ENCODE data around the gene AURKAIP1.
"Not testable (repeated sequence)": the region's sequence is repeated elsewhere in the genome, so short reads cannot be mapped to it uniquely, and the experiment has no call there.

The AURKAIP1 gene

DNA sequence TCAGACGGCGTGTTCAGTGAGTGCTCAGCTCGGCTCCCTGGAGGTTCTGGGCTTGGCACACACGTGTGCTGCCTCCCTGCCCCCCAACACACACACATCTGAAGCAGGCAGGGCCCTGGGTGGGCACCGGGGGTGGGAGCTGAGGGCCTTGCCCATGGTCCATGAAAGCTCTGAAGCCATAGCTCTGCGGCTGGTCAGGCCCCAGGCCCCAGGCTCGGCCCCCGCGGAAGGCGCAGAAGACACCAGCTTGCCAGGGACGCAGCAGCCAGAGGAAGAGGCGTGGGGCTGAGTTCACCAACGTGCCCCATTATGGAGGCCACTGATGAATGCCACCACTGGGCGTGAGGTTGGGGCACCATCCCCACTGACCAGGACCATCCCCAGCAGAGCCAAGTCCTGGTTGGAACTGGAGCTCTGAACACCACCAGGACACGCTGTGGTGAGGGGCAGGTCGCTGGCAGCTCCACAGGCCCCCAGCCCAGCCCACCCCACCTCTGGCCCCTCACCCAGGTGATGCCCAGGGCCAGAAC, 4.2 kb downstream of the AURKAIP1 start:
- DNase-seq (ENCODE audit: low spot score): no peak
- no peak overlapping the region for H3K27ac ChIP-seq
- H3K4me3 ChIP-seq: no peak overlapping the region
- TF ChIP-seq, protein P1, sequence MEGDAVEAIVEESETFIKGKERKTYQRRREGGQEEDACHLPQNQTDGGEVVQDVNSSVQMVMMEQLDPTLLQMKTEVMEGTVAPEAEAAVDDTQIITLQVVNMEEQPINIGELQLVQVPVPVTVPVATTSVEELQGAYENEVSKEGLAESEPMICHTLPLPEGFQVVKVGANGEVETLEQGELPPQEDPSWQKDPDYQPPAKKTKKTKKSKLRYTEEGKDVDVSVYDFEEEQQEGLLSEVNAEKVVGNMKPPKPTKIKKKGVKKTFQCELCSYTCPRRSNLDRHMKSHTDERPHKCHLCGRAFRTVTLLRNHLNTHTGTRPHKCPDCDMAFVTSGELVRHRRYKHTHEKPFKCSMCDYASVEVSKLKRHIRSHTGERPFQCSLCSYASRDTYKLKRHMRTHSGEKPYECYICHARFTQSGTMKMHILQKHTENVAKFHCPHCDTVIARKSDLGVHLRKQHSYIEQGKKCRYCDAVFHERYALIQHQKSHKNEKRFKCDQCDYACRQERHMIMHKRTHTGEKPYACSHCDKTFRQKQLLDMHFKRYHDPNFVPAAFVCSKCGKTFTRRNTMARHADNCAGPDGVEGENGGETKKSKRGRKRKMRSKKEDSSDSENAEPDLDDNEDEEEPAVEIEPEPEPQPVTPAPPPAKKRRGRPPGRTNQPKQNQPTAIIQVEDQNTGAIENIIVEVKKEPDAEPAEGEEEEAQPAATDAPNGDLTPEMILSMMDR (IDR thresholded peaks at IDR 0.05): no peak

DNA sequence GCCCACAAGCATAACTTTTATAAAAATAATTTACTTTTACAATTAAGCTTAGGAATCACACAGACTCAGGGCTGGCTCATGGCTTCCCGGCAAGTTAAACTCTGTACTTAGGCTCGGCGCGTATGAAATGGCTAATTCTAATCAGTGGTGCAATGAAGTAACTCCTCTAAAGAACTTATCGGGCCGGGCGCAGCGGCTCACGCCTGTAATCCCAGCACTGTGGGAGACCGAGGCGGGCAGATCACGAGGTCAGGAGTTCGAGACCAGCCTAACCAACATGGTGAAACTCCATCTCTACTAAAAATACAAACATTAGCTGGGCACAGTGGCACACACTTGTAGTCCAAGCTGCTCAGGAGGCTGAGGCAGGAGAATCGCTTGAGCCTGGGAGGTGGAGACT, 4.9 kb downstream of the AURKAIP1 start:
- H3K4me3 ChIP-seq; DNase-seq (ENCODE audit: low spot score); H3K27ac ChIP-seq: not testable (repeated sequence)

DNA sequence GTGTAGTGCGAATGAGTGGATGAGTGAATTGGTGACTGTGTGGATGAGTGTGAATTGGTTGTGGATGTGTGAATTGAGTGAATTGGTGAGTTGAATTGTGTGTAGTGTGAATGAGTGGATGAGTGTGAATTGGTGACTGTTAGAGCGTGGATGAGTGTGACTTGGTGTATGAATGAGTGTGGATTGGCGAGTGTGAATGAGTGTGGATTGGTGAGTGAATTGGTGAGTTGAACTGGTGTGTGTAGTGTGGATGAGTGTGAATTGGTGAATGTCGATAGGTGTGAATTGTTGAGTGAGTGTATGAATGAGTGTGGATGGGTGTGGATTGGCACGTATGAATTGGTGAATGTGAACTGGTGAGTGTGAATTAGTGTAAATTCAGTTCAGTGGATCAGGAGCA, 7.7 kb downstream of the AURKAIP1 start:
- TF ChIP-seq, protein P1 (IDR thresholded peaks at IDR 0.05): no peak
- DNase-seq (ENCODE audit: low spot score): no peak

DNA sequence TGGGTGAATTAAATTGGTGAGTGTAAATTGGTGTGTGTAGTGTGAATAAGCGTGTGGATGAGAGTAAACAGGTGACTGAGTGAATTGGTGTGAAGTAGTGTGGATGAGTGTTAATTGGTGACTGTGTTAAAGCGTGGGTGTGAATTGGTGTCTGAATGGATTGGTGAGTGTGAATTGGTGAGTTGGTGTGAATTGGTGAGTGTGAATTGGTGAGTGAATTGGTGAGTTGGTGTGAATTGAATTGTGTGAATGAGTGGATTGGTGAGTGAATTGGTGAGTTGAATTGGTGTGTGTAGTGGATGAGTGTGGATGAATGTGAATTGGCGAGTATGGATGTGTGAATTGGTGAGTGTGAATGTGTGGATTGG, 8.3 kb downstream of the AURKAIP1 start:
- no peak overlapping the region for H3K4me3 ChIP-seq
- no peak for DNase-seq (ENCODE audit: low spot score)
- no peak overlapping the region for H3K27ac ChIP-seq
- TF ChIP-seq, protein P1 (IDR thresholded peaks at IDR 0.05): no peak

More for the DNA sequence above, 7.7 kb downstream of the AURKAIP1 start:
- Histone ChIP-seq H3K4me3 (no peak overlapping the region), H3K27ac (no peak overlapping the region)

DNA sequence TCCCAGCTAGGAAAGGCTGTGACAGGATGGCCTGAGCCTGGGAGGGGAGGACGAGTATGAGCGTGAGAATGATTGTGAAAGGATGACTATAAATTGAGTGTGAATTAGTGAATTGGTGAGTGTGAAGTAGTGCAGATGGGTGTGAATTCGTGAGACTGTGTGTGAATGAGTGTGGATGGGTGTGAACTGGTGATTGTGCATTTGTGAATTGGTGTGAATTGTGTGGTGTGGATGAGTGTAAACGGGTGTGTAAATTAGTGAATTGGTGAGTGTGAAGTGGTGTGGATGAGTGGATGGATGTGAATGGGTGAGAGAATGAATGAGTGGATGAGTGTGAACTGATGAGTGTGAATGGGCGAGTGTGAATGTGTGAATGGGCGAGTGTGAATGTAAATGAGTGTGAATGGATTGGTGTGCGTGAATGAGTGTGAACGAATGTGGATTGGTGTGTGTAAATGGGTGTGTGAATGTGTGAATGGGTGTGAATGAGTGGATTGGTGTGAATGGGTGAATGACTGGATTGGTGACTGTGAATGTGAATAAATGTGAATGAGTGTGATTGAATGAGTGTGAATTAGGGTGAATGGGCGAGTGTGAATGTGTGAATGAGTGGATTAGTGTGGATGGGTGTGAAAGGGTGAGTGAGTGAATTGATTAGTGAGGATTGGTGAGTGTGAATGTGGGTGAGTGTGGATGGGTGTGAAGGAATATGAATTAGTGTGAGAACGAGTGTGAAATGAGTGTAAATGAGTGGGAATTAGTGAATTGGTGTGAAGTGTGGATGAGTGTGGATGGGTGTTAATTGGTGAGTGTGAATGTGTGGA, 8.9 kb downstream of the AURKAIP1 start:
- H3K27ac ChIP-seq: no peak overlapping the region
- TF ChIP-seq, protein P1 (IDR thresholded peaks at IDR 0.05): no peak
- no peak overlapping the region for H3K4me3 ChIP-seq
- DNase-seq (ENCODE audit: low spot score): no peak

DNA sequence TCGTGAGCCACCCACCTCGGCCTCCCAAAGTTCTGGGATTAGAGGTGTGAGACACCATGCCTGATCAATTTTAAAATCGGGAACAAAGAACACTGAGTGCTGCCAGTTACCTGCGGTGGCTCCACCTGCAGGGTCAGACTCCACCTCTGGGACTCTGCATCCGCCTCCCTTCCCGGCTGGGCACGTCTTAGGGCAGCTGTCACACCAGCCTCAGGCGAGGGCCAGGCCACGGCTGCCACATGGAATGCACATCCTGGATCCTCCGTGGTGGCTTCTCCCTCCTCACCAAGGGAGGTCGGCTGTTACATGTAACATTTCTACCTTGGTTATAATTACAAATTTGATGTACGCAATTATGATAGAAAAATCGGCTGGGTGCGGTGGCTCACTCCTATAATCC, 10.7 kb downstream of the AURKAIP1 start:
- TF ChIP-seq, protein P1 (IDR thresholded peaks at IDR 0.05): no peak
- H3K27ac ChIP-seq: no peak overlapping the region
- DNase-seq (ENCODE audit: low spot score): no peak
- no peak overlapping the region for H3K4me3 ChIP-seq

DNA sequence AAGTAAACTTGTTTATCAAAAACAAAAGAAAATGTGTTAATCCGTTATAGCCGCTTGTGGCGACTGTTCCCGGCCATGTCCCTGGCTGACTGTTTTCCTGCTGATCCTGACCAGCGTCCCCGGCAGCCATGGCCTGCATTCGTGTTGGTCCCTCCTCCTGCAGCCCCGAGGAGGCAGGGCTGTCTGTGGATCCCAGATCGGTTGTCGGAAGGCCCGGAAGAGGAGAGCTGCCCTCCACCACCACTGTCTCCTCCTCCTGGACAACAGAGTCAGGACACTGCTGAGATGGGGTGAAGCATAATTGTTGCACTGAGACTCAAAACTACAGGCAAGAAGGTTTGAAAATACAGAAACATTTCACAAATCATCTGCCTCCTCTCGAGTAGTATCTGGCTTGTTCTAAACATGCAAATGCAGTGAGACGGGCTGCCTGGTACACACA, 13.0 kb downstream of the AURKAIP1 start:
- TF ChIP-seq, protein P1 (IDR thresholded peaks at IDR 0.05): no peak
- no peak overlapping the region for H3K4me3 ChIP-seq
- H3K27ac ChIP-seq: peak overlapping the region in 1 of 2 donors; percentile 95
- DNase-seq (ENCODE audit: low spot score): no peak

All from coronary artery (tissue), 2 donors.